Sigmoid colon (tissue), 7 donors: ENCODE data around the gene FN1. TPM values are rescaled to one million over a fixed set of nuclear protein-coding genes. Genes with fewer than 3 reads are reported as not detected.

Experiments
- DNase-seq: peaks from one replicate; pipeline ENCODE4 v3.0.0-alpha.2; 2019
- H3K27ac ChIP-seq, 4 donors: fragments of 200-600 bp; sonication (generic); one replicate each; pipeline ENCODE4 v1.5.1; 2016 to 2019; ENCODE audit warnings: mild to moderate bottlenecking in 1 of 4
- H3K27me3 ChIP-seq, 3 donors: fragments of 200-600 bp; sonication (generic); one replicate each; pipeline ENCODE4 v1.5.1; 2019; ENCODE audit warnings: mild to moderate bottlenecking in 1 of 3
- H3K36me3 ChIP-seq, 4 donors: fragments of 200-600 bp; sonication (generic); one replicate each; pipeline ENCODE4 v1.5.1; 2016 to 2019
- H3K4me1 ChIP-seq, 4 donors: fragments of 200-600 bp; sonication (generic); one replicate each; pipeline ENCODE4 v1.5.1; 2017 to 2019
- H3K4me3 ChIP-seq, 4 donors: fragments of 200-600 bp; sonication (generic); one replicate each; pipeline ENCODE4 v1.5.1; 2017 to 2019; ENCODE audit warnings: mild to moderate bottlenecking in 2 of 4, moderate library complexity in 1 of 4
- H3K9me3 ChIP-seq, 4 donors: fragments of 200-600 bp in 3 of 4; sonication (generic) in 3 of 4; one replicate each; pipeline versions ENCODE4 v1.5.1 to v1.6.1; 2013 to 2019
- EP300 ChIP-seq, 4 donors: sonication (generic); formaldehyde crosslinking; IDR thresholded peaks; one replicate each; pipeline ENCODE4 v1.6.1; 2017; ENCODE audit warnings: antibody characterized with exemption in 4 of 4
- POLR2A ChIP-seq, 2 donors: fragments of 450-650 bp; IDR thresholded peaks; one replicate each; pipeline ENCODE4 v1.6.1; 2016; ENCODE audit warnings: antibody characterized with exemption in 2 of 2, mild to moderate bottlenecking in 2 of 2, moderate library complexity in 2 of 2
- POLR2AphosphoS5 ChIP-seq, 4 donors: sonication (generic); formaldehyde crosslinking; IDR thresholded peaks; one replicate each; pipeline ENCODE4 v1.6.1; 2017; ENCODE audit warnings: antibody characterized with exemption in 4 of 4
- WGBS, 2 donors: extraction: QIAGEN DNeasy Blood & Tissue Kit; methylation state at CpG; one replicate each; pipeline ENCODE4 v1.1.7; 2013; 5-methylcytosine and 5-hydroxymethylcytosine counted together
- intact Hi-C: fragments of 100-400 bp; cut with DNase I; formaldehyde crosslinking; loops from one replicate; pipeline ENCODE4 v1.15.1; 2023
- polyA plus RNA-seq, 3 donors: library from polyadenylated mRNA; stranded (reverse); fragments of 200-250 nt; gene quantifications; one replicate each; pipeline ENCODE4 v1.2.3, GENCODE V29; 2013
- total RNA-seq, 4 donors: library from RNA; depleted of rRNA; stranded (reverse); fragments of >200 nt; gene quantifications; one replicate each; pipeline ENCODE4 v1.1.0, GENCODE V29; 2016
- TF ChIP-seq, protein P1 (sequence below), 4 experiments: fragments of 450-650 bp in 3 of 4; fragments of 200-600 bp in 1 of 4; IDR thresholded peaks; one replicate each; pipeline ENCODE4 v1.5.1; 2016 to 2019; ENCODE audit warnings: antibody characterized with exemption in 4 of 4, mild to moderate bottlenecking in 3 of 4, moderate library complexity in 2 of 4
- donor health status: healthy with polysubstance abuse.
- donor health status: Bipolar disorder and iron deficiency.
- donor health status: healthy.

Gene FN1
- total and polyA plus RNA-seq, 7 donors = 13.6 to 3,059 (median 671) TPM

DNA sequence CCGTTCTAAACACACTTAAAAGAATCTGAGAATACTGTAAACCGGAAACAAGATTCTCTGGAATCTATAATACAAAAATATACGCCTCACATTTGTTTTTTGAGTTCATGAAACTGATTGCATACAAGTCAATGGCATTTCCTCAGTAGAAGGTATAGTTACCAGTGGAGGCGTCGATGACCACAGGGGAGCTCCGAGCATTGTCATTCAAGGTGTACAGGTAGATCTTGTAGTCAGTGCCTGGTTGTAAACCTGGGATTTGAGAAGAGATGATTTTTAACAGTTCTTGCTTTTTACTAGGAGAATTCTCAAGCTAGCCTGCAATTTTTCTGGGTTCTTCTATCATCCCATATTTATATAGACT is 60.4 kb downstream of the FN1 start:
- H3K4me3 ChIP-seq = no peak overlapping the region
- 96 to 97% methylated on average over 6 of the region's 6 CpGs for WGBS, 2 donors
- no peaks in the 10 kb centered on the region for H3K4me1 ChIP-seq
- TF ChIP-seq EP300 (IDR thresholded peaks at IDR 0.05) (no peak), POLR2A (IDR thresholded peaks at IDR 0.05) (no peak), POLR2AphosphoS5 (IDR thresholded peaks at IDR 0.05) (no peak)
- TF ChIP-seq, protein P1, sequence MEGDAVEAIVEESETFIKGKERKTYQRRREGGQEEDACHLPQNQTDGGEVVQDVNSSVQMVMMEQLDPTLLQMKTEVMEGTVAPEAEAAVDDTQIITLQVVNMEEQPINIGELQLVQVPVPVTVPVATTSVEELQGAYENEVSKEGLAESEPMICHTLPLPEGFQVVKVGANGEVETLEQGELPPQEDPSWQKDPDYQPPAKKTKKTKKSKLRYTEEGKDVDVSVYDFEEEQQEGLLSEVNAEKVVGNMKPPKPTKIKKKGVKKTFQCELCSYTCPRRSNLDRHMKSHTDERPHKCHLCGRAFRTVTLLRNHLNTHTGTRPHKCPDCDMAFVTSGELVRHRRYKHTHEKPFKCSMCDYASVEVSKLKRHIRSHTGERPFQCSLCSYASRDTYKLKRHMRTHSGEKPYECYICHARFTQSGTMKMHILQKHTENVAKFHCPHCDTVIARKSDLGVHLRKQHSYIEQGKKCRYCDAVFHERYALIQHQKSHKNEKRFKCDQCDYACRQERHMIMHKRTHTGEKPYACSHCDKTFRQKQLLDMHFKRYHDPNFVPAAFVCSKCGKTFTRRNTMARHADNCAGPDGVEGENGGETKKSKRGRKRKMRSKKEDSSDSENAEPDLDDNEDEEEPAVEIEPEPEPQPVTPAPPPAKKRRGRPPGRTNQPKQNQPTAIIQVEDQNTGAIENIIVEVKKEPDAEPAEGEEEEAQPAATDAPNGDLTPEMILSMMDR (IDR thresholded peaks at IDR 0.05) = no peak
- peaks cover 68 to 100% (median 80%) of the 10 kb centered on the region in 4 donors for H3K36me3 ChIP-seq
- H3K27ac ChIP-seq = no peak overlapping the region
- H3K9me3 ChIP-seq = no peaks in the 10 kb centered on the region
- no peaks in the 10 kb centered on the region for H3K27me3 ChIP-seq
- no peak for DNase-seq
- intact Hi-C loops = no loop called here

DNA sequence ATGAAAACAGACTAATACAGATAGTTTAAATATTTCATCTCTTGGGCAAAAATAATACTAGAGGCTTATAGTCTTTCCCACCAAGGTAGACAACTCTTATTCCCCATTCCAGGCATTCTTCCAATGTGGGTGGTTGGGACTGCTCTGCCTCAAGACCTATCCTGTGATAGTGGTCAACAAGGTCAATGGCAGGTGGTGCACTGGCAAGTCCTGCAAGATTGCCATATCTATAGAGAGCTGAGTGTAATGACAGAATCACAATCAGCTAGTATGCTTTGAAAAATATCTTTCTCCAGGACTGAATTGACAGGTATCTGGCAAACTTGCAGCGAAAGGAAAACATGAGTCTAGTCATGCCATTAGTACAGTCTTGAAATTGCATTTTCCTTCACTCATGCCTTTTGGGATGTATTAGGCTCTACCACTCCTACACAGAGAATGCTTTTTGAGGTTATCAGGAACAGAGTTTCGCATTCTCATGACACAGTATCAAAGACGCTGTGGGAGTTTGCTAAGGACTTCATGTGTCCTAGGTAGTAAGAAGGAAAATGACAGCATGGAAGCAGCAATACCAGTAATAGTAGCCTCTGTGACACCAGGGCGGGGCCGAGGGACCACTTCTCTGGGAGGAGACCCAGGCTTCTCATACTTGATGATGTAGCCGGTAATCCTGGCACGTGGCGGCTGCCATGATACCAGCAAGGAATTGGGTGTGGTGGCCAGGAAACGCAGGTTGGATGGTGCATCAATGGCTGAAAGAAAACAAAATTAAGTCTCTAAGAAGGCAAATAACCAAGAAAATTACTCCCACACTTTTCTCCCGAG is 61.0 kb downstream of the FN1 start:
- intact Hi-C loops = no loop called here
- WGBS, 2 donors = 97 to 98% methylated on average over 10 of the region's 10 CpGs
- H3K36me3 ChIP-seq = peaks cover 66 to 100% (median 80%) of the 10 kb centered on the region in 4 donors

DNA sequence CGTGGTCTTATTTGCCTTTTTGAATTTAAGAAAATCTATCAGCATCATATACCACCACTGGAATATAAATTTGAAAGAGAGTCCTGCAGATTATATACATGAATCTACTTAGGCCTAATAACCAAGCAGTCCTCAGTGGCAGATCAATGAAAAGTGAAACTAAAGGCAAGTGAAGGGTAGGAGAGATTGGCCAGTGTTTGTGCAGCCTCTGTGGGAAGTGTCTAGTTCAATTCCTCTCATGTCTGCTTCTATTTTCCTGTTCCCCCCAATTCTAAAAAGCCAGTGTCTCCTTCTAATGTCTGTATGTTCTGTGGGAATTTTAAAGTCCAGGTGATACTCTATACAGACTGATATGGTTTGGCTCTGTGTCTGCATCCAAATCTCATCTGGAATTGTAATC is 61.9 kb downstream of the FN1 start:
- TF ChIP-seq, protein P1 (IDR thresholded peaks at IDR 0.05) = no peak
- TF ChIP-seq EP300 (IDR thresholded peaks at IDR 0.05) = no peak
- 83 to 90% methylated on average over 1 of the region's 1 CpG for WGBS, 2 donors
- DNase-seq = no peak
- Histone ChIP-seq H3K27me3 (no peaks in the 10 kb centered on the region), H3K36me3 (peaks cover 74 to 100% (median 84%) of the 10 kb centered on the region in 4 donors), H3K27ac (no peak overlapping the region), H3K4me1 (no peaks in the 10 kb centered on the region), H3K4me3 (no peak overlapping the region), H3K9me3 (no peaks in the 10 kb centered on the region)
- intact Hi-C loops = no loop called here

More for the DNA sequence above, 61.0 kb downstream of the FN1 start:
- no peaks in the 10 kb centered on the region for H3K9me3 ChIP-seq
- DNase-seq = no peak
- TF ChIP-seq, protein P1 (IDR thresholded peaks at IDR 0.05) = no peak
- TF ChIP-seq EP300 (IDR thresholded peaks at IDR 0.05) (no peak), POLR2A (IDR thresholded peaks at IDR 0.05) (no peak)
- no peaks in the 10 kb centered on the region for H3K4me1 ChIP-seq
- no peak overlapping the region for H3K4me3 ChIP-seq
- no peak overlapping the region for H3K27ac ChIP-seq
- no peaks in the 10 kb centered on the region for H3K27me3 ChIP-seq

DNA sequence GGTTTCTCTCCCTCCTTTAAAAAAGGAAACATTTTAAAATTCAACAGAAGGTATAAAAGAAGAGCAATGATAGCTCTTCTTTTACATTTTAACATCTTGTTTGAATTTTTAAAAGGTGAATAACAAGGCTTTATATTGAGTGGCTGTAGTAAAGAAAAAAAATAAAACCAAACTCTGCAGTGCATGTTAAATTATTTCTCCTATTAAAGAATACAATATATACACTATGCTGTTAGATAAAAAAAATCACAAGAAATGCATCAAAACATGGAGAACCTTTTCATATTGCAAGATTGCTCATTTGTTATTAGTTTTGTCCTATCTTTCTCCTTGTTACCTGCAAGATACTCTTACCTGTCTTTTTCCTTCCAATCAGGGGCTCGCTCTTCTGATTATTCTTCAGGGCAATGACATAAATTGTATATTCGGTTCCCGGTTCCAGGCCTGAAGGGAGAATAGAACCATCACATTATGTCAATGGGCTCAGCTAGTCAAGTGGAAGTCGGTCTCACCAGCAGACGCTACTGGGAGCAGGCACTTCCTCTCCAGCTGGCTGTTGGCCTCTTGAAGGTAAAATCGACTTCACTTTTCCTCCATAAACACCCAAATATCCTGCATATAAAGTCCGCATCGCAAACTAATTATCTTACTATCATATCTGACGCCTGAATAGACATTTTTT is 62.8 kb downstream of the FN1 start:
- peaks cover 73 to 100% (median 83%) of the 10 kb centered on the region in 4 donors for H3K36me3 ChIP-seq
- no peaks in the 10 kb centered on the region for H3K9me3 ChIP-seq
- 93% methylated on average over 9 of the region's 9 CpGs for WGBS, 2 donors
- H3K4me1 ChIP-seq = no peaks in the 10 kb centered on the region
- intact Hi-C loops = no loop called here
- peak overlapping the region in 3 of 4 donors; percentile 10 to 35 (median 33) for H3K27ac ChIP-seq
- no peaks in the 10 kb centered on the region for H3K27me3 ChIP-seq
- TF ChIP-seq POLR2A (IDR thresholded peaks at IDR 0.05) = no peak
- TF ChIP-seq, protein P1 (IDR thresholded peaks at IDR 0.05) = no peak
- TF ChIP-seq EP300 (IDR thresholded peaks at IDR 0.05) = no peak
- TF ChIP-seq POLR2AphosphoS5 (IDR thresholded peaks at IDR 0.05) = no peak
- no peak for DNase-seq
- H3K4me3 ChIP-seq = no peak overlapping the region
